GM08714 (cell line): Measurements from ENCODE around the gene ERCC6.

Experiments used
- H3K4me3 ChIP-seq: fragments of 200-500 bp; sonication (Bioruptor generic); 2 replicates; pipeline ENCODE4 v1.5.1; 2014; ENCODE audit warnings: mild to moderate bottlenecking, low read length, inconsistent platforms
- ZNF274 ChIP-seq: IDR thresholded peaks from 2 replicates; pipeline ENCODE4 v1.6.1; 2012; ENCODE audit warnings: mild to moderate bottlenecking, low read depth, low read length

ERCC6 gene

DNA sequence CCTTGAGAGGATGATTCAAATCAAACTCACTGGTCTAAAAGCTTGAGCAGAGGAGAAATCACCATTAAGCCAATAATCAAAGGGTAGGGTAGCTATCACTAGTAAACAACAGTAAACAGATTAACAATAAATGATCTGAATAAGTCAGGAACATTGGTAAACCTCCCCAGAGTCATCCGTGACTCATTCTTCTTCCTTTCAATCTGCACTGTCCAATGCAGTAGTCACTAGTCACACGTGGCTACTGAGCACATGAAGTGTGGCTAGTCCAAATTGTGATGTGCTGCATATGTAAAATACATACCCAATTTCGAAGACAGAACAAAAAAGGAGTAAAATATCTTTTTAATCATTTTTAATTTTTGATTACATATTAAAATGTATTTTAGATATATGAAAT is 64.0 kb downstream of the ERCC6 start:
- no peak for TF ChIP-seq ZNF274
- H3K4me3 ChIP-seq = no peak overlapping the region

DNA sequence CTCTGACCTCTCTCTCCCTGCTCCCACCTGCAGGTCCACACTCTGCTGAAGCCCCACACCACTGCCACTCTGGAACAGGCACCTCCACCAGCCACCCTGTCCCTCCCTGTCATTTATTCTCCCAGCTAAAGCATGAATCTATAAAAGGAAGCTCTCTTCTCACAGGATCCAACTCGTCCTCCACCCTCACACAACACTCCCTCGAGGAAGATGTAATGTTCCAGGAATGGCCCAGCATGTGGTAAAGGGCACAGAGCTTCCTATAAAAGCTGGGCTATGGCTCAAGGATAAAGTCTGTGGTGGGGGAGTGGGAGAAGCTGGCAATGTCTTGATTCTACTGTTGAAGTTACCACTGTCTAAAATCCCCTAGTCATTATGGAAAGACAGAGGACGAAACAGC is 67.4 kb downstream of the ERCC6 start:
- no peak overlapping the region for H3K4me3 ChIP-seq
- TF ChIP-seq ZNF274 = no peak

DNA sequence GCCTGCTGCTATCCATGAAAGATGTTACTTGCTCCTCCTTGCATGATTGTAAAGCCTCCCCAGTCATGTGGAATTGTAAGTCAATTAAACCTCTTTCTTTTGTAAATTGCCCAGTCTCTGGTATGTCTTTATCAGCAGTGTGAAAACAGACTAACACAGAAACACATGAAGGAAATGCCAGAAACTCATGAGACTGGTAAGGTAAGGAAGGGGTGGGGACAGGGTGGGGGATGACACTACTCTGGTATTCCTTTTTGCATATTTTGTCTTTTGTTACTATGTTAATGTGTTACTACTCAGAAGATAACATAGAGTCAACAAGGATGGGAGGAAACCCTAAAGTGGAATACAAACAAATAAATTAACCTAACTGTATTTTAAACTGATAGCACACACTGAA is 73.2 kb downstream of the ERCC6 start:
- TF ChIP-seq ZNF274 = no peak
- no peak overlapping the region for H3K4me3 ChIP-seq
